Panc1 (cell line): ENCODE measurements around the gene TOR2A. TPM values are rescaled to one million over a fixed set of nuclear protein-coding genes. Genes with fewer than 3 reads are reported as not detected.

Experiments used
- ATAC-seq: fragments of 200-7000 bp; cut with Tn5 transposase; 2 replicates; pipeline ENCODE4 v1.9.1; 2020; ENCODE audit warnings: mild to moderate bottlenecking, moderate library complexity
- BruUV-seq: library from RNA; stranded (reverse); fragments of 400-500 nt; replicated peaks from 2 replicates; lab custom pipeline; 2021; lab: Mats Ljungman, UMichigan
- CTCF ChIA-PET: fragments of 300-600 bp; sonication (Branson Sonifier 250); formaldehyde crosslinking; loops from one replicate; lab custom pipeline; 2022; ENCODE audit warnings: antibody characterized with exemption; lab: Charles Lee
- POLR2A ChIA-PET: fragments of 300-600 bp; sonication (Branson Sonifier 250); formaldehyde crosslinking; loops from one replicate; lab custom pipeline; 2022; ENCODE audit warnings: antibody characterized with exemption; lab: Charles Lee
- DNase-seq: peaks from one replicate; pipeline ENCODE4 v3.0.0-alpha.2; 2010; ENCODE audit warnings: low read depth, low spot score
- H3K27ac ChIP-seq: 2 replicates; pipeline ENCODE4 v1.5.1; 2011; ENCODE audit warnings: mild to moderate bottlenecking, low read length, inconsistent platforms
- H3K27me3 ChIP-seq: fragments of 200-500 bp; sonication (Bioruptor generic); 2 replicates; pipeline ENCODE4 v1.6.0; 2014; ENCODE audit warnings: low read length, inconsistent platforms; ENCODE audit not compliant: control insufficient read depth, insufficient read depth
- H3K36me3 ChIP-seq: fragments of 200-500 bp; sonication (Bioruptor generic); 2 replicates; pipeline ENCODE4 v1.5.1; 2014; ENCODE audit warnings: inconsistent platforms, mild to moderate bottlenecking, low read length, moderate library complexity; ENCODE audit not compliant: control insufficient read depth, insufficient read depth
- H3K4me1 ChIP-seq: 2 replicates; pipeline ENCODE4 v1.5.1; 2011; ENCODE audit warnings: inconsistent platforms, mild to moderate bottlenecking, low read length, moderate library complexity; ENCODE audit not compliant: control insufficient read depth, insufficient read depth
- H3K4me3 ChIP-seq, 2 experiments: 2 replicates each; pipeline ENCODE4 v1.5.1; 2011 to 2012; ENCODE audit warnings: low read depth in 2 of 2, low read length in 2 of 2, mild to moderate bottlenecking in 2 of 2, inconsistent platforms in 1 of 2, moderate library complexity in 1 of 2
- H3K9me3 ChIP-seq: fragments of 200-500 bp; sonication (Bioruptor generic); 2 replicates; pipeline ENCODE4 v1.5.1; 2014; ENCODE audit warnings: low read depth, mild to moderate bottlenecking, inconsistent platforms, low read length, moderate library complexity; ENCODE audit not compliant: control insufficient read depth, insufficient read depth
- POLR2AphosphoS5 ChIP-seq: IDR thresholded peaks from 2 replicates; pipeline ENCODE4 v1.6.1; 2012; ENCODE audit warnings: mild to moderate bottlenecking, low read depth, low read length, moderate library complexity
- SIN3A ChIP-seq: IDR thresholded peaks from 2 replicates; pipeline ENCODE4 v1.6.1; 2012; ENCODE audit warnings: low read depth, mild to moderate bottlenecking, low read length, moderate library complexity, borderline replicate concordance; ENCODE audit not compliant: insufficient read depth
- TCF7L2 ChIP-seq: IDR thresholded peaks from 2 replicates; pipeline ENCODE4 v1.6.1; 2011; ENCODE audit warnings: mild to moderate bottlenecking, low read depth, low read length, inconsistent platforms
- in situ Hi-C: cut with HindIII; loops from 2 replicates; pipeline ENCODE4 v1.10.0; 2016; ENCODE audit warnings: low sequenced_read_pairs, low pct_unique_long_range_greater_than_20kb
- intact Hi-C: fragments of 100-400 bp; cut with micrococcal nuclease; formaldehyde crosslinking; loops from one replicate; pipeline ENCODE4 v1.10.0; 2022; ENCODE audit not compliant: unreplicated experiment
- total RNA-seq: library from RNA; stranded (reverse); gene quantifications from one replicate; pipeline ENCODE4 v1.2.1, GENCODE V29; 2021; ENCODE audit not compliant: unreplicated experiment
- TF ChIP-seq, protein P1 (sequence below), 2 experiments: IDR thresholded peaks; 2 replicates each; pipeline ENCODE4 v1.6.1; 2011 to 2012; ENCODE audit warnings: low read depth in 2 of 2, control low read depth in 1 of 2, low read length in 1 of 2, mild to moderate bottlenecking in 1 of 2, moderate library complexity in 1 of 2; ENCODE audit not compliant: insufficient read depth in 1 of 2
- TF ChIP-seq, protein P2 (sequence below): fragments of 450-650 bp; IDR thresholded peaks from 2 replicates; pipeline ENCODE4 v1.5.1; 2017; ENCODE audit warnings: mild to moderate bottlenecking

Gene TOR2A
- total RNA-seq, 1 experiment from 2014 or later: 8.2 TPM

DNA sequence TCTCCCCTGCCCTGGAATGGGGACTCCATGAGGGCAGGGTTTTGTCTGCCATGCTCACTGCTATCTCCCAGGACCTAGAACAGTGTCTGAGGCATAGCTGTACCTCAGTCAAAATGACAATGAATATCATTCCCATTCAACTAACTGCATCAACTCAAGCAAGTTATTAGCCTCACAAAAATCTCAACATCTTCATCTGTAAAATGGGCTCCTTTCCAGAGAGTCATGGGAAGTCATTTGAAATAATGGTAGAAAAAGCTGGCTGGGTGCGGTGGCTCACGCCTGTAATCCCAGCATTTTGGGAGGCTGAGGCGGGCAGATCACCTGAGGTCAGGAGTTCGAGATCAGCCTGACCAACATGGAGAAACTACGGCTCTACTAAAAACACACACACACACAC is 34.0 kb upstream of the TOR2A start:
- ChIA-PET CTCF (no interaction called here), POLR2A (no interaction called here)
- Histone ChIP-seq H3K27me3 (no peaks in the 10 kb centered on the region), H3K4me1 (no peaks in the 10 kb centered on the region), H3K9me3 (no peaks in the 10 kb centered on the region), H3K4me3 (no peak overlapping the region), H3K36me3 (no peaks in the 10 kb centered on the region), H3K27ac (no peak overlapping the region)
- BruUV-seq: no TSS peak
- DNase-seq: no peak
- TF ChIP-seq POLR2AphosphoS5: no peak
- TF ChIP-seq SIN3A: no peak
- TF ChIP-seq, protein P1, sequence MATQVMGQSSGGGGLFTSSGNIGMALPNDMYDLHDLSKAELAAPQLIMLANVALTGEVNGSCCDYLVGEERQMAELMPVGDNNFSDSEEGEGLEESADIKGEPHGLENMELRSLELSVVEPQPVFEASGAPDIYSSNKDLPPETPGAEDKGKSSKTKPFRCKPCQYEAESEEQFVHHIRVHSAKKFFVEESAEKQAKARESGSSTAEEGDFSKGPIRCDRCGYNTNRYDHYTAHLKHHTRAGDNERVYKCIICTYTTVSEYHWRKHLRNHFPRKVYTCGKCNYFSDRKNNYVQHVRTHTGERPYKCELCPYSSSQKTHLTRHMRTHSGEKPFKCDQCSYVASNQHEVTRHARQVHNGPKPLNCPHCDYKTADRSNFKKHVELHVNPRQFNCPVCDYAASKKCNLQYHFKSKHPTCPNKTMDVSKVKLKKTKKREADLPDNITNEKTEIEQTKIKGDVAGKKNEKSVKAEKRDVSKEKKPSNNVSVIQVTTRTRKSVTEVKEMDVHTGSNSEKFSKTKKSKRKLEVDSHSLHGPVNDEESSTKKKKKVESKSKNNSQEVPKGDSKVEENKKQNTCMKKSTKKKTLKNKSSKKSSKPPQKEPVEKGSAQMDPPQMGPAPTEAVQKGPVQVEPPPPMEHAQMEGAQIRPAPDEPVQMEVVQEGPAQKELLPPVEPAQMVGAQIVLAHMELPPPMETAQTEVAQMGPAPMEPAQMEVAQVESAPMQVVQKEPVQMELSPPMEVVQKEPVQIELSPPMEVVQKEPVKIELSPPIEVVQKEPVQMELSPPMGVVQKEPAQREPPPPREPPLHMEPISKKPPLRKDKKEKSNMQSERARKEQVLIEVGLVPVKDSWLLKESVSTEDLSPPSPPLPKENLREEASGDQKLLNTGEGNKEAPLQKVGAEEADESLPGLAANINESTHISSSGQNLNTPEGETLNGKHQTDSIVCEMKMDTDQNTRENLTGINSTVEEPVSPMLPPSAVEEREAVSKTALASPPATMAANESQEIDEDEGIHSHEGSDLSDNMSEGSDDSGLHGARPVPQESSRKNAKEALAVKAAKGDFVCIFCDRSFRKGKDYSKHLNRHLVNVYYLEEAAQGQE (IDR thresholded peaks at IDR 0.05; ENCODE audit: insufficient read depth in 1 of 2, low read depth in 2 of 2, low read length in 1 of 2): no peak
- TF ChIP-seq TCF7L2: no peak
- TF ChIP-seq, protein P2, sequence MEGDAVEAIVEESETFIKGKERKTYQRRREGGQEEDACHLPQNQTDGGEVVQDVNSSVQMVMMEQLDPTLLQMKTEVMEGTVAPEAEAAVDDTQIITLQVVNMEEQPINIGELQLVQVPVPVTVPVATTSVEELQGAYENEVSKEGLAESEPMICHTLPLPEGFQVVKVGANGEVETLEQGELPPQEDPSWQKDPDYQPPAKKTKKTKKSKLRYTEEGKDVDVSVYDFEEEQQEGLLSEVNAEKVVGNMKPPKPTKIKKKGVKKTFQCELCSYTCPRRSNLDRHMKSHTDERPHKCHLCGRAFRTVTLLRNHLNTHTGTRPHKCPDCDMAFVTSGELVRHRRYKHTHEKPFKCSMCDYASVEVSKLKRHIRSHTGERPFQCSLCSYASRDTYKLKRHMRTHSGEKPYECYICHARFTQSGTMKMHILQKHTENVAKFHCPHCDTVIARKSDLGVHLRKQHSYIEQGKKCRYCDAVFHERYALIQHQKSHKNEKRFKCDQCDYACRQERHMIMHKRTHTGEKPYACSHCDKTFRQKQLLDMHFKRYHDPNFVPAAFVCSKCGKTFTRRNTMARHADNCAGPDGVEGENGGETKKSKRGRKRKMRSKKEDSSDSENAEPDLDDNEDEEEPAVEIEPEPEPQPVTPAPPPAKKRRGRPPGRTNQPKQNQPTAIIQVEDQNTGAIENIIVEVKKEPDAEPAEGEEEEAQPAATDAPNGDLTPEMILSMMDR: no peak
- in situ Hi-C loops (no loop called here), intact Hi-C loops (no loop called here)
- no peak for ATAC-seq

DNA sequence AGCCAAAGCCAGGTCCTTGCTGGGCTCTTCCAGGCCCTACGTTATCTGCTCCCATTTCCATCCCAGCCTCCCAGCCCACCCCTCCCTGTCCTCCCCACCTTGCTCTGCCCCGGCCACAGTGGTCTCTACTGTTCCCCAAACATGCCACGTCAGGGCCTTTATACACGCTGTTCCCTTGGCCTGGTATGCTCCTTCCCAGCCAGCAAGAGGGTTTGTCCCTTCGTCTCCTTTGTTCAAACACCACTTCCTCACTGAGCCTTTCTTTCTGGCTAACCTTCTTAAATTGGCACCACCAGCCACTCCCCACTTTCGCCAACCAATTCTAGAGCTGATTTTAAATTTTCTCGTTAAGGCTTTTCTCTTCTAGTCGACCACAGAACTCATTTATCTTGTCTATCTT is 33.6 kb upstream of the TOR2A start:
- Histone ChIP-seq H3K9me3 (no peaks in the 10 kb centered on the region), H3K4me3 (no peak overlapping the region), H3K4me1 (no peaks in the 10 kb centered on the region), H3K27me3 (no peaks in the 10 kb centered on the region), H3K36me3 (no peaks in the 10 kb centered on the region), H3K27ac (no peak overlapping the region)
- TF ChIP-seq TCF7L2 (no peak), POLR2AphosphoS5 (no peak), SIN3A (no peak)
- TF ChIP-seq, protein P2: no peak
- TF ChIP-seq, protein P1 (IDR thresholded peaks at IDR 0.05; ENCODE audit: insufficient read depth in 1 of 2, low read depth in 2 of 2, low read length in 1 of 2): no peak
- in situ Hi-C loops (no loop called here), intact Hi-C loops (no loop called here)
- DNase-seq (no peak), ATAC-seq (no peak)
- POLR2A ChIA-PET: no interaction called here
- CTCF ChIA-PET: no interaction called here
- no TSS peak for BruUV-seq
